CD14-positive monocyte (primary cell): ENCODE measurements around the gene GLCCI1. TPM values are rescaled to one million over a fixed set of nuclear protein-coding genes. Genes with fewer than 3 reads are reported as not detected.

Experiments used
- DNase-seq, 3 donors: peaks; one replicate each; pipeline ENCODE4 v3.0.0-alpha.2; 2011 to 2022
- H2AFZ ChIP-seq: 2 replicates; pipeline ENCODE4 v1.6.0; 2012; ENCODE audit warnings: mild to moderate bottlenecking, low read depth, low read length, inconsistent platforms; ENCODE audit not compliant: insufficient read depth, poor library complexity, severe bottlenecking
- H3K27ac ChIP-seq, 2 donors: 1 replicate in 1 of 2; 2 replicates in 1 of 2; pipeline ENCODE4 v1.5.1; 2012 to 2013; ENCODE audit warnings: low read length in 2 of 2, control low read depth in 1 of 2, inconsistent platforms in 1 of 2, low read depth in 1 of 2, mild to moderate bottlenecking in 1 of 2
- H3K27me3 ChIP-seq, 2 donors: one replicate each; pipeline versions ENCODE4 v1.6.0 to v1.6.1; 2011 to 2013; ENCODE audit warnings: low read length in 2 of 2; ENCODE audit not compliant: control insufficient read depth in 2 of 2, insufficient read depth in 2 of 2
- H3K36me3 ChIP-seq, 2 donors: replicated peaks in 1 of 2; 1 replicate in 1 of 2; 2 replicates in 1 of 2; pipeline versions ENCODE4 v1.5.1 to v1.6.1; 2012 to 2013; ENCODE audit warnings: low read length in 2 of 2, control low read depth in 1 of 2, inconsistent platforms in 1 of 2, mild to moderate bottlenecking in 1 of 2; ENCODE audit not compliant: insufficient read depth in 2 of 2, control insufficient read depth in 1 of 2
- H3K4me1 ChIP-seq, 2 donors: 1 replicate in 1 of 2; 2 replicates in 1 of 2; pipeline versions ENCODE4 v1.5.1 to v1.6.1; 2012 to 2013; ENCODE audit warnings: low read length in 2 of 2, control low read depth in 1 of 2, inconsistent platforms in 1 of 2, mild to moderate bottlenecking in 1 of 2, moderate library complexity in 1 of 2; ENCODE audit not compliant: insufficient read depth in 2 of 2, control insufficient read depth in 1 of 2
- H3K4me2 ChIP-seq: replicated peaks from 2 replicates; pipeline ENCODE3; 2012; ENCODE audit warnings: low read length, moderate library complexity, mild to moderate bottlenecking; ENCODE audit not compliant: poor library complexity, severe bottlenecking; ENCODE audit errors: extremely low read depth
- H3K4me3 ChIP-seq, 3 experiments: fragments of 200-600 bp in 1 of 3; sonication (generic) in 1 of 3; replicated peaks in 1 of 3; 1 replicate in 2 of 3; 2 replicates in 1 of 3; pipeline ENCODE4 v1.5.1; 2011 to 2013; ENCODE audit warnings: low read length in 3 of 3, mild to moderate bottlenecking in 3 of 3, control low read depth in 2 of 3, low read depth in 2 of 3, inconsistent platforms in 1 of 3, moderate library complexity in 1 of 3
- H3K79me2 ChIP-seq: 2 replicates; pipeline ENCODE4 v1.6.0; 2012; ENCODE audit warnings: mild to moderate bottlenecking, control low read depth, inconsistent platforms, low read length, moderate library complexity; ENCODE audit not compliant: insufficient read depth
- H3K9ac ChIP-seq: 2 replicates; pipeline ENCODE4 v1.6.0; 2017; ENCODE audit warnings: low read length, mild to moderate bottlenecking; ENCODE audit not compliant: insufficient read depth, poor library complexity, severe bottlenecking
- H3K9me3 ChIP-seq, 2 donors: replicated peaks in 1 of 2; 1 replicate in 1 of 2; 2 replicates in 1 of 2; pipeline versions ENCODE4 v1.5.1 to v1.6.1; 2012 to 2013; ENCODE audit warnings: low read length in 2 of 2, control low read depth in 1 of 2; ENCODE audit not compliant: control insufficient read depth in 1 of 2, insufficient read depth in 1 of 2
- H4K20me1 ChIP-seq: 2 replicates; pipeline ENCODE4 v1.6.0; 2012; ENCODE audit warnings: mild to moderate bottlenecking, low read length, control low read depth, moderate library complexity; ENCODE audit not compliant: insufficient read depth
- H3K27ac Mint-ChIP-seq, 7 donors: one replicate each; pipeline ENCODE4 v1.8.0; 2020; ENCODE audit warnings: mild to moderate bottlenecking in 7 of 7, mixed read lengths in 7 of 7, moderate library complexity in 6 of 7, inconsistent platforms in 2 of 7
- H3K27me3 Mint-ChIP-seq, 3 donors: one replicate each; pipeline ENCODE4 v1.8.0; 2021 to 2022; ENCODE audit warnings: low read depth in 3 of 3, mild to moderate bottlenecking in 3 of 3, mixed read lengths in 3 of 3, moderate library complexity in 3 of 3, inconsistent platforms in 1 of 3
- H3K36me3 Mint-ChIP-seq, 2 donors: one replicate each; pipeline ENCODE4 v1.8.0; 2020; ENCODE audit warnings: mixed read lengths in 2 of 2, inconsistent platforms in 1 of 2, mild to moderate bottlenecking in 1 of 2
- H3K4me1 Mint-ChIP-seq: one replicate; pipeline ENCODE4 v1.8.0; 2020; ENCODE audit warnings: mild to moderate bottlenecking, mixed read lengths
- H3K4me3 Mint-ChIP-seq, 2 donors: one replicate each; pipeline ENCODE4 v1.8.0; 2020; ENCODE audit warnings: mild to moderate bottlenecking in 2 of 2, mixed read lengths in 2 of 2, moderate library complexity in 1 of 2
- H3K9me3 Mint-ChIP-seq, 7 donors: one replicate each; pipeline ENCODE4 v1.8.0; 2020 to 2022; ENCODE audit warnings: mixed read lengths in 7 of 7, mild to moderate bottlenecking in 6 of 7, moderate library complexity in 6 of 7, inconsistent platforms in 2 of 7
- WGBS: methylation state at CpG from one replicate; pipeline ENCODE4 v1.1.5; 2013; ENCODE audit warnings: missing lambda C conversion rate; ENCODE audit not compliant: insufficient coverage; 5-methylcytosine and 5-hydroxymethylcytosine counted together
- intact Hi-C, 2 donors: fragments of 100-400 bp; cut with micrococcal nuclease; formaldehyde crosslinking; loops; one replicate each; pipeline versions ENCODE4 v1.15.0 to v1.15.1; 2023
- polyA plus RNA-seq, 3 donors: library from polyadenylated mRNA; depleted of rRNA in 1 of 3; unstranded in 2 of 3; stranded (reverse) in 1 of 3; fragments of 300-500 nt in 2 of 3; fragments of >200 nt in 1 of 3; fragmentation: Illumina TruSeq in 2 of 3; gene quantifications; 1 replicate in 2 of 3; 2 replicates in 1 of 3; pipeline ENCODE4 v1.2.3, GENCODE V29; 2012 to 2021
- TF ChIP-seq, protein P1 (sequence below): fragments of 200-600 bp; IDR thresholded peaks from one replicate; pipeline ENCODE4 v1.8.0; 2022; ENCODE audit warnings: antibody characterized with exemption, mild to moderate bottlenecking

GLCCI1 gene
- polyA plus RNA-seq, 3 donors: 0.89 to 2.1 (median 1.1) TPM

DNA sequence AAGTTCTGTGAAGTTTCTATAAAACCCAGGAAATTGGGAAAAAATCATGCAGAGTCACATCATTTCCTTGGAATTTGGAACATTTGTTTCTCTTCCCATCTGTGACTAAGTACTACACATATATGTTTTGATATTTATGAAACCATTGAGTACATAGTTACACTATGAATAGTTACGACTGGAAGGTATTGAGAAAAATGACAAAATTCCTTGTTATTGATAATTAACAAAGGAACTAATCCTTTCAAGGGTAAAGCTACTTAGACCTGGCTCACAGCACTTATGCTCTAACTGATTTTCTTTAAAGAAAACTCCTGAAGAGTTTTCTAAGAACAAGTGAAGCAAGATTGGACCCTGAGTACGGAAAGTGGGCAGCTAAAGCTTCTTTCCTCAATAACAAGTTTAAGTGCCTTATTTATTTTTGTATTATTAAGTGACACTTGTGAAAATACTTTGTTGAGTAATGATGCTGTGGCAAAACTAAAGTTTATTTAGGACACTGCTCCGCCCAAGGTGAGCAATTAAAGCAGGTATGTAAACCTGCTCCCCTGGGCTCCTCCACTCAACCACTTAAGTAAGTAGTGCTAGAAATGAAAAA is 12.0 kb upstream of the GLCCI1 start:
- no peak for DNase-seq
- no peaks in the 10 kb centered on the region for H3K36me3 ChIP-seq
- Mint-ChIP-seq H3K27me3 (no peaks in the 10 kb centered on the region), H3K9me3 (no peaks in the 10 kb centered on the region), H3K4me3 (no peak overlapping the region), H3K27ac (no peak overlapping the region), H3K36me3 (no peaks in the 10 kb centered on the region), H3K4me1 (no peaks in the 10 kb centered on the region)
- no peaks in the 10 kb centered on the region for H3K79me2 ChIP-seq
- no peak overlapping the region for H3K27ac ChIP-seq
- intact Hi-C loops: no loop called here
- H3K9me3 ChIP-seq: no peaks in the 10 kb centered on the region
- H3K27me3 ChIP-seq: no peaks in the 10 kb centered on the region
- no peaks in the 10 kb centered on the region for H3K4me1 ChIP-seq
- H3K9ac ChIP-seq: no peak overlapping the region
- no peak overlapping the region for H2AFZ ChIP-seq
- WGBS: no CpG with 5 or more reads among the region's 3 CpGs
- TF ChIP-seq, protein P1, sequence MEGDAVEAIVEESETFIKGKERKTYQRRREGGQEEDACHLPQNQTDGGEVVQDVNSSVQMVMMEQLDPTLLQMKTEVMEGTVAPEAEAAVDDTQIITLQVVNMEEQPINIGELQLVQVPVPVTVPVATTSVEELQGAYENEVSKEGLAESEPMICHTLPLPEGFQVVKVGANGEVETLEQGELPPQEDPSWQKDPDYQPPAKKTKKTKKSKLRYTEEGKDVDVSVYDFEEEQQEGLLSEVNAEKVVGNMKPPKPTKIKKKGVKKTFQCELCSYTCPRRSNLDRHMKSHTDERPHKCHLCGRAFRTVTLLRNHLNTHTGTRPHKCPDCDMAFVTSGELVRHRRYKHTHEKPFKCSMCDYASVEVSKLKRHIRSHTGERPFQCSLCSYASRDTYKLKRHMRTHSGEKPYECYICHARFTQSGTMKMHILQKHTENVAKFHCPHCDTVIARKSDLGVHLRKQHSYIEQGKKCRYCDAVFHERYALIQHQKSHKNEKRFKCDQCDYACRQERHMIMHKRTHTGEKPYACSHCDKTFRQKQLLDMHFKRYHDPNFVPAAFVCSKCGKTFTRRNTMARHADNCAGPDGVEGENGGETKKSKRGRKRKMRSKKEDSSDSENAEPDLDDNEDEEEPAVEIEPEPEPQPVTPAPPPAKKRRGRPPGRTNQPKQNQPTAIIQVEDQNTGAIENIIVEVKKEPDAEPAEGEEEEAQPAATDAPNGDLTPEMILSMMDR: no peak
- H4K20me1 ChIP-seq: no peaks in the 10 kb centered on the region
- no peak overlapping the region for H3K4me3 ChIP-seq
- H3K4me2 ChIP-seq: no peak overlapping the region

- no peak overlapping the region for H3K27ac ChIP-seq
- H3K4me3 ChIP-seq: no peak overlapping the region
- no peaks in the 10 kb centered on the region for H3K9me3 Mint-ChIP-seq
- no peak overlapping the region for H2AFZ ChIP-seq
- no peak for DNase-seq
- TF ChIP-seq, protein P1: no peak
- H3K9ac ChIP-seq: no peak overlapping the region
- no peaks in the 10 kb centered on the region for H3K27me3 Mint-ChIP-seq
- no peaks in the 10 kb centered on the region for H3K79me2 ChIP-seq
- no peaks in the 10 kb centered on the region for H3K27me3 ChIP-seq
- intact Hi-C loops: no loop called here
- no peaks in the 10 kb centered on the region for H3K4me1 Mint-ChIP-seq
- H3K27ac Mint-ChIP-seq: no peak overlapping the region
- H3K4me2 ChIP-seq: no peak overlapping the region
- H3K4me1 ChIP-seq: no peaks in the 10 kb centered on the region
- no peak overlapping the region for H3K4me3 Mint-ChIP-seq
- WGBS: no CpG with 5 or more reads among the region's 2 CpGs
- H3K36me3 Mint-ChIP-seq: no peaks in the 10 kb centered on the region
- no peaks in the 10 kb centered on the region for H3K9me3 ChIP-seq
- no peaks in the 10 kb centered on the region for H4K20me1 ChIP-seq
- H3K36me3 ChIP-seq: no peaks in the 10 kb centered on the region
Observed at GRCh38 chr7:7957513-7957912, 11.1 kb upstream of the GLCCI1 start.
